ENCODE measurements around the gene HINFP. TPM values are rescaled to one million over a fixed set of nuclear protein-coding genes. Genes with fewer than 3 reads are reported as not detected.

HINFP gene
- total RNA-seq, 1 experiment from 2014 or later = 8.4 TPM

Other genes starting within 250 kb of the HINFP start
- 0.02 TPM in 1 of 2 replicates, not detected in the other for gene CXCR5, start 237.7 kb upstream of the HINFP start, total RNA-seq (2014; rRNA removed; shearing (Covaris generic))
- 7.2 and 17.2 TPM in 2 replicates for gene BCL9L, start 195.7 kb upstream of the HINFP start, total RNA-seq (2014; rRNA removed; shearing (Covaris generic))
- not detected in 2 replicates for gene UPK2, start 165.3 kb upstream of the HINFP start, total RNA-seq (2014; rRNA removed; shearing (Covaris generic))
- gene FOXR1, start 149.8 kb upstream of the HINFP start, total RNA-seq (2014; rRNA removed; shearing (Covaris generic)) = not detected in 2 replicates
- 24.9 and 45.6 TPM in 2 replicates for gene CENATAC, start 123.4 kb upstream of the HINFP start, total RNA-seq (2014; rRNA removed; shearing (Covaris generic))
- 789 and 797 TPM in 2 replicates for gene RPS25, start 103.2 kb upstream of the HINFP start, total RNA-seq (2014; rRNA removed; shearing (Covaris generic))
- 57.9 and 83.5 TPM in 2 replicates for gene TRAPPC4, start 102.8 kb upstream of the HINFP start, total RNA-seq (2014; rRNA removed; shearing (Covaris generic))
- 5.0 and 7.5 TPM in 2 replicates for gene SLC37A4, start 90.7 kb upstream of the HINFP start, total RNA-seq (2014; rRNA removed; shearing (Covaris generic))
- 112 and 125 TPM in 2 replicates for gene HYOU1, start 64.4 kb upstream of the HINFP start, total RNA-seq (2014; rRNA removed; shearing (Covaris generic))
- gene VPS11, start 53.8 kb upstream of the HINFP start, total RNA-seq (2014; rRNA removed; shearing (Covaris generic)) = 13.5 and 16.5 TPM in 2 replicates
- gene HMBS, start 36.7 kb upstream of the HINFP start, total RNA-seq (2014; rRNA removed; shearing (Covaris generic)) = 2.7 and 6.6 TPM in 2 replicates
- gene DPAGT1, start 19.7 kb upstream of the HINFP start, total RNA-seq (2014; rRNA removed; shearing (Covaris generic)) = 9.8 and 10.5 TPM in 2 replicates
- 4.7 and 7.2 TPM in 2 replicates for gene C2CD2L, start 14.2 kb upstream of the HINFP start, total RNA-seq (2014; rRNA removed; shearing (Covaris generic))
- gene ABCG4, start 27.5 kb downstream of the HINFP start, total RNA-seq (2014; rRNA removed; shearing (Covaris generic)) = 0.05 TPM in 1 of 2 replicates, not detected in the other
- gene NLRX1, start 47.1 kb downstream of the HINFP start, total RNA-seq (2014; rRNA removed; shearing (Covaris generic)) = 7.9 and 15.0 TPM in 2 replicates
- not detected in 2 replicates for gene NHERF4, start 63.9 kb downstream of the HINFP start, total RNA-seq (2014; rRNA removed; shearing (Covaris generic))
- 8.1 and 9.7 TPM in 2 replicates for gene CBL, start 84.8 kb downstream of the HINFP start, total RNA-seq (2014; rRNA removed; shearing (Covaris generic))
- 25.4 and 42.9 TPM in 2 replicates for gene MCAM, start 195.6 kb downstream of the HINFP start, total RNA-seq (2014; rRNA removed; shearing (Covaris generic))
- 3.9 and 5.0 TPM in 2 replicates for gene RNF26, start 212.9 kb downstream of the HINFP start, total RNA-seq (2014; rRNA removed; shearing (Covaris generic))
- not detected in 2 replicates for gene C1QTNF5, start 219.3 kb downstream of the HINFP start, total RNA-seq (2014; rRNA removed; shearing (Covaris generic))
- not detected in 2 replicates for gene MFRP, start 225.1 kb downstream of the HINFP start, total RNA-seq (2014; rRNA removed; shearing (Covaris generic))

Measured in A172 (cell line).